PC-9 (cell line): Measurements from ENCODE around the gene PLEKHB2. TPM values are rescaled to one million over a fixed set of nuclear protein-coding genes. Genes with fewer than 3 reads are reported as not detected.
"Not testable (repeated sequence)": the region's sequence is repeated elsewhere in the genome, so short reads cannot be mapped to it uniquely, and the experiment has no call there.

Experiments
- BruUV-seq: library from RNA; stranded (reverse); fragments of 400-500 nt; replicated peaks from 2 replicates; lab custom pipeline; 2021; lab: Mats Ljungman, UMichigan
- CTCF ChIA-PET: fragments of 300-600 bp; sonication (Branson Sonifier 250); formaldehyde crosslinking; loops from one replicate; lab custom pipeline; 2022; ENCODE audit warnings: antibody characterized with exemption; lab: Charles Lee
- POLR2A ChIA-PET: fragments of 300-600 bp; sonication (Branson Sonifier 250); formaldehyde crosslinking; loops from one replicate; lab custom pipeline; 2022; ENCODE audit warnings: antibody characterized with exemption; ENCODE audit not compliant: unreplicated experiment; lab: Charles Lee
- DNase-seq, 2 experiments: peaks; one replicate each; pipeline versions ENCODE4 v3.0.0 to v3.0.0-alpha.2; 2015 to 2022; ENCODE audit warnings: mixed read lengths in 1 of 2
- H2AFZ ChIP-seq: fragments of 200-600 bp; sonication (generic); 2 replicates; pipeline ENCODE4 v1.8.1; 2017; ENCODE audit warnings: antibody characterized with exemption
- H3F3A ChIP-seq: fragments of 200-600 bp; sonication (generic); 2 replicates; pipeline ENCODE4 v1.8.1; 2017; ENCODE audit warnings: antibody characterized with exemption, mild to moderate bottlenecking, low read depth; ENCODE audit not compliant: insufficient read depth
- H3K27ac ChIP-seq: fragments of 200-600 bp; sonication (generic); 2 replicates; pipeline ENCODE4 v1.6.1; 2016; ENCODE audit warnings: mixed run types
- H3K27me3 ChIP-seq: fragments of 200-600 bp; sonication (generic); 2 replicates; pipeline ENCODE4 v1.6.1; 2016; ENCODE audit warnings: low read depth, mixed run types; ENCODE audit not compliant: insufficient read depth
- H3K36me3 ChIP-seq: fragments of 200-600 bp; sonication (generic); 2 replicates; pipeline ENCODE4 v1.6.1; 2016; ENCODE audit warnings: low read depth, mixed run types
- H3K4me1 ChIP-seq: fragments of 200-600 bp; sonication (generic); replicated peaks from 2 replicates; pipeline ENCODE4 v1.6.1; 2016; ENCODE audit warnings: mixed run types; ENCODE audit not compliant: insufficient read depth
- H3K4me2 ChIP-seq: fragments of 200-600 bp; sonication (generic); 2 replicates; pipeline ENCODE4 v1.6.1; 2017; ENCODE audit warnings: mixed run types
- H3K4me3 ChIP-seq: fragments of 200-600 bp; sonication (generic); 2 replicates; pipeline ENCODE4 v1.6.1; 2016; ENCODE audit warnings: mixed run types
- H3K79me2 ChIP-seq: fragments of 200-600 bp; sonication (generic); 2 replicates; pipeline ENCODE4 v1.6.1; 2017; ENCODE audit warnings: low read depth, mixed run types
- H3K9me2 ChIP-seq: fragments of 200-600 bp; sonication (generic); 2 replicates; pipeline ENCODE4 v1.8.1; 2017; ENCODE audit warnings: mild to moderate bottlenecking; ENCODE audit not compliant: insufficient read depth
- H3K9me3 ChIP-seq: fragments of 200-600 bp; sonication (generic); 2 replicates; pipeline ENCODE4 v1.8.1; 2016; ENCODE audit warnings: low read depth; ENCODE audit not compliant: insufficient read depth
- H4K20me1 ChIP-seq: fragments of 200-600 bp; sonication (generic); 2 replicates; pipeline ENCODE4 v1.8.1; 2017; ENCODE audit not compliant: insufficient read depth
- CTCF ChIP-seq: fragments of 200-600 bp; sonication (generic); conservative IDR thresholded peaks from 2 replicates; pipeline ENCODE4 v1.6.1; 2017; ENCODE audit warnings: mixed run types, antibody characterized with exemption, mild to moderate bottlenecking, moderate library complexity
- EZH2 ChIP-seq: fragments of 200-600 bp; sonication (generic); IDR thresholded peaks from 2 replicates; pipeline ENCODE4 v1.8.0; 2017; ENCODE audit warnings: antibody characterized with exemption, low read depth
- intact Hi-C: fragments of 100-400 bp; cut with micrococcal nuclease; formaldehyde crosslinking; loops from one replicate; pipeline ENCODE4 v1.10.0; 2022; ENCODE audit not compliant: unreplicated experiment
- total RNA-seq: library from RNA; stranded (reverse); gene quantifications from 2 replicates; pipeline ENCODE4 v1.2.3, GENCODE V29; 2021

Gene PLEKHB2
- total RNA-seq, 1 experiment from 2014 or later: 46.2 TPM

GRCh38 chr2:131156452-131157149 lies 51.5 kb downstream of the PLEKHB2 start:
- no peak overlapping the region for H3K4me2 ChIP-seq
- CTCF ChIA-PET: no interaction called here
- no peak overlapping the region for H3K27ac ChIP-seq
- no peaks in the 10 kb centered on the region for H3F3A ChIP-seq
- no peak overlapping the region for H3K4me3 ChIP-seq
- H4K20me1 ChIP-seq: no peaks in the 10 kb centered on the region
- no peak for DNase-seq
- no peaks in the 10 kb centered on the region for H3K79me2 ChIP-seq
- H3K36me3 ChIP-seq: no peaks in the 10 kb centered on the region
- peaks cover 33% of the 10 kb centered on the region for H3K27me3 ChIP-seq
- TF ChIP-seq CTCF (no peak; the same call in 1 of the 2 replicates), EZH2 (no peak)
- H2AFZ ChIP-seq: no peak overlapping the region
- no peaks in the 10 kb centered on the region for H3K9me3 ChIP-seq
- BruUV-seq: no TSS peak
- no peaks in the 10 kb centered on the region for H3K9me2 ChIP-seq
- no peaks in the 10 kb centered on the region for H3K4me1 ChIP-seq
- intact Hi-C loops: loop anchor here (10.0 kb wide), 2 partner anchors 178 to 988 kb away; no protein-coding TSS in a partner anchor
- POLR2A ChIA-PET: no interaction called here

- DNase-seq, intact Hi-C loops, CTCF ChIA-PET, H3F3A ChIP-seq, H3K9me3 ChIP-seq, H3K27ac ChIP-seq, H3K4me3 ChIP-seq, H4K20me1 ChIP-seq, H3K4me2 ChIP-seq, H3K36me3 ChIP-seq, H3K9me2 ChIP-seq, POLR2A ChIA-PET, BruUV-seq, H2AFZ ChIP-seq, H3K79me2 ChIP-seq, H3K4me1 ChIP-seq: not testable (repeated sequence)
- peaks cover 73% of the 10 kb centered on the region for H3K27me3 ChIP-seq
These were observed 60.4 kb downstream of the PLEKHB2 start for GRCh38 chr2:131165562-131165961.

- Histone ChIP-seq H3K9me3 (0 out of 2 replicates have a peak, but pooled peaks cover 3% of the 10 kb centered on the region), H3K27me3 (peaks cover 76% of the 10 kb centered on the region), H4K20me1 (no peaks in the 10 kb centered on the region), H3K36me3 (no peaks in the 10 kb centered on the region), H3K4me3 (no peak overlapping the region), H3F3A (no peaks in the 10 kb centered on the region), H3K4me2 (no peak overlapping the region), H3K4me1 (no peaks in the 10 kb centered on the region), H3K9me2 (no peaks in the 10 kb centered on the region), H3K27ac (no peak overlapping the region), H2AFZ (no peak overlapping the region), H3K79me2 (no peaks in the 10 kb centered on the region)
- POLR2A ChIA-PET: no interaction called here
- CTCF ChIA-PET: interaction anchor here (0.6 kb wide), 1 partner anchor 385 kb away, joined by 3 read pairs; no protein-coding TSS in a partner anchor
- no peak for TF ChIP-seq EZH2
- intact Hi-C loops: no loop called here
- BruUV-seq: no TSS peak
- no peak for DNase-seq
These were observed 63.4 kb downstream of the PLEKHB2 start for GRCh38 chr2:131168538-131168937.

GRCh38 chr2:131178050-131178449 lies 72.9 kb downstream of the PLEKHB2 start:
- H3K79me2 ChIP-seq, DNase-seq, H2AFZ ChIP-seq, H3K4me3 ChIP-seq, H3F3A ChIP-seq, H3K9me3 ChIP-seq, POLR2A ChIA-PET, H3K4me1 ChIP-seq, H3K9me2 ChIP-seq, intact Hi-C loops, H3K4me2 ChIP-seq, CTCF ChIA-PET, H3K36me3 ChIP-seq, H4K20me1 ChIP-seq, BruUV-seq, H3K27ac ChIP-seq: not testable (repeated sequence)
- peaks cover 70% of the 10 kb centered on the region for H3K27me3 ChIP-seq

GRCh38 chr2:131178721-131179418 lies 73.7 kb downstream of the PLEKHB2 start:
- CTCF ChIA-PET, H3K4me3 ChIP-seq, H3K4me2 ChIP-seq, H3F3A ChIP-seq, BruUV-seq, H3K4me1 ChIP-seq, DNase-seq, H3K36me3 ChIP-seq, intact Hi-C loops, H3K79me2 ChIP-seq, H3K27ac ChIP-seq, H3K9me2 ChIP-seq, H3K9me3 ChIP-seq, H2AFZ ChIP-seq, POLR2A ChIA-PET, H4K20me1 ChIP-seq: not testable (repeated sequence)
- H3K27me3 ChIP-seq: peaks cover 67% of the 10 kb centered on the region

GRCh38 chr2:131181451-131181850 lies 76.3 kb downstream of the PLEKHB2 start:
- BruUV-seq, H3K27ac ChIP-seq, H4K20me1 ChIP-seq, H3K79me2 ChIP-seq, CTCF ChIA-PET, H3K9me3 ChIP-seq, DNase-seq, H3K4me3 ChIP-seq, H3K9me2 ChIP-seq, H3K4me2 ChIP-seq, H2AFZ ChIP-seq, H3K36me3 ChIP-seq, intact Hi-C loops, H3K4me1 ChIP-seq, POLR2A ChIA-PET, H3F3A ChIP-seq: not testable (repeated sequence)
- peaks cover 41% of the 10 kb centered on the region for H3K27me3 ChIP-seq
